HEK293 (cell line): ENCODE data around the gene EXOC2.
A peak's percentile ranks its signal among the peaks of the same experiment; 100 is the strongest.

ENCODE experiments used
- CTCF ChIA-PET: fragments of 350-600 bp; formaldehyde crosslinking; extraction: SDS; loops from one replicate; lab custom pipeline; 2021; ENCODE audit warnings: antibody characterized with exemption; lab: Yijun Ruan, JAX
- POLR2A ChIA-PET: fragments of 300-600 bp; formaldehyde crosslinking; extraction: SDS; loops from one replicate; lab custom pipeline; 2020; ENCODE audit warnings: antibody characterized with exemption, inconsistent platforms; lab: Yijun Ruan, JAX
- H3K27ac ChIP-seq: fragments of 200-500 bp; sonication (Bioruptor generic); 2 replicates; pipeline ENCODE4 v1.5.1; 2014; ENCODE audit warnings: low read depth, low read length, control low read depth, inconsistent platforms; ENCODE audit errors: extremely low read depth
- H3K36me3 ChIP-seq, 2 experiments: fragments of 200-500 bp in 1 of 2; sonication (Bioruptor generic) in 1 of 2; 1 replicate in 1 of 2; 2 replicates in 1 of 2; pipeline ENCODE4 v1.5.1; 2014 to 2017; ENCODE audit warnings: inconsistent platforms in 2 of 2, low read length in 2 of 2; ENCODE audit not compliant: control insufficient read depth in 2 of 2, insufficient read depth in 1 of 2
- H3K4me1 ChIP-seq: fragments of 200-500 bp; sonication (Bioruptor generic); 2 replicates; pipeline ENCODE4 v1.5.1; 2014; ENCODE audit warnings: mild to moderate bottlenecking, low read length, inconsistent platforms; ENCODE audit not compliant: control insufficient read depth, insufficient read depth
- H3K4me3 ChIP-seq: 2 replicates; pipeline ENCODE4 v1.5.1; 2011; ENCODE audit warnings: low read depth, mild to moderate bottlenecking, control low read depth, low read length, moderate library complexity
- H3K9me3 ChIP-seq: fragments of 200-500 bp; sonication (Bioruptor generic); 2 replicates; pipeline ENCODE4 v1.5.1; 2014; ENCODE audit warnings: low read depth, low read length, inconsistent platforms; ENCODE audit not compliant: control insufficient read depth, insufficient read depth
- GLIS1 ChIP-seq: fragments of 450-650 bp; formaldehyde crosslinking; IDR thresholded peaks from 2 replicates; pipeline ENCODE4 v1.5.1; 2016; ENCODE audit warnings: missing biosample characterization, missing genetic modification characterization
- KLF10 ChIP-seq: fragments of 450-650 bp; IDR thresholded peaks from 2 replicates; pipeline ENCODE4 v1.5.1; 2018; ENCODE audit warnings: missing biosample characterization, mild to moderate bottlenecking, missing genetic modification characterization
- PRDM6 ChIP-seq: fragments of 450-650 bp; formaldehyde crosslinking; IDR thresholded peaks from 2 replicates; pipeline ENCODE4 v1.5.1; 2017; ENCODE audit warnings: missing biosample characterization, missing genetic modification characterization
- SP2 ChIP-seq: fragments of 450-650 bp; formaldehyde crosslinking; IDR thresholded peaks from 2 replicates; pipeline ENCODE4 v1.5.1; 2016; ENCODE audit warnings: missing biosample characterization, missing genetic modification characterization
- ZNF132 ChIP-seq: fragments of 450-650 bp; formaldehyde crosslinking; IDR thresholded peaks from 2 replicates; pipeline ENCODE4 v1.5.1; 2017; ENCODE audit warnings: missing biosample characterization, missing genetic modification characterization, borderline replicate concordance
- ZNF157 ChIP-seq: fragments of 450-650 bp; formaldehyde crosslinking; IDR thresholded peaks from 2 replicates; pipeline ENCODE4 v1.5.1; 2016; ENCODE audit warnings: missing biosample characterization, missing genetic modification characterization
- ZNF239 ChIP-seq: fragments of 450-650 bp; formaldehyde crosslinking; IDR thresholded peaks from 2 replicates; pipeline ENCODE4 v1.5.1; 2016; ENCODE audit warnings: missing biosample characterization, missing genetic modification characterization
- ZNF335 ChIP-seq: fragments of 450-650 bp; formaldehyde crosslinking; conservative IDR thresholded peaks from 2 replicates; pipeline ENCODE4 v1.5.1; 2016; ENCODE audit warnings: missing biosample characterization, missing genetic modification characterization
- ZNF423 ChIP-seq: fragments of 450-650 bp; formaldehyde crosslinking; IDR thresholded peaks from 2 replicates; pipeline ENCODE4 v1.5.1; 2016; ENCODE audit warnings: missing biosample characterization, missing genetic modification characterization
- ZNF548 ChIP-seq: fragments of 450-650 bp; formaldehyde crosslinking; IDR thresholded peaks from 2 replicates; pipeline ENCODE4 v1.5.1; 2016; ENCODE audit warnings: missing biosample characterization, missing genetic modification characterization
- ZNF580 ChIP-seq: fragments of 450-650 bp; formaldehyde crosslinking; IDR thresholded peaks from 2 replicates; pipeline ENCODE4 v1.5.1; 2016; ENCODE audit warnings: missing biosample characterization, missing genetic modification characterization
- ZNF596 ChIP-seq: fragments of 450-650 bp; IDR thresholded peaks from 2 replicates; pipeline ENCODE4 v1.5.0; 2018; ENCODE audit warnings: missing biosample characterization, mild to moderate bottlenecking, missing genetic modification characterization, moderate library complexity
- ZNF624 ChIP-seq: fragments of 450-650 bp; formaldehyde crosslinking; IDR thresholded peaks from 2 replicates; pipeline ENCODE4 v1.5.1; 2017; ENCODE audit warnings: missing biosample characterization, missing genetic modification characterization
- ZNF660 ChIP-seq: fragments of 450-650 bp; IDR thresholded peaks from 2 replicates; pipeline ENCODE4 v1.5.1; 2018; ENCODE audit warnings: missing biosample characterization, mild to moderate bottlenecking, missing genetic modification characterization
- ZNF791 ChIP-seq: fragments of 450-650 bp; formaldehyde crosslinking; IDR thresholded peaks from 2 replicates; pipeline ENCODE4 v1.5.1; 2016; ENCODE audit warnings: missing biosample characterization, missing genetic modification characterization
- ZNF843 ChIP-seq: fragments of 450-650 bp; formaldehyde crosslinking; IDR thresholded peaks from 2 replicates; pipeline ENCODE4 v1.5.1; 2016; ENCODE audit warnings: missing biosample characterization, missing genetic modification characterization
- ZXDB ChIP-seq: fragments of 450-650 bp; formaldehyde crosslinking; IDR thresholded peaks from 2 replicates; pipeline ENCODE4 v1.5.1; 2016; ENCODE audit warnings: missing biosample characterization, missing genetic modification characterization
- TF ChIP-seq, protein P1 (sequence below): fragments of 450-650 bp; formaldehyde crosslinking; IDR thresholded peaks from 2 replicates; pipeline ENCODE4 v1.5.1; 2016; ENCODE audit warnings: missing biosample characterization, missing genetic modification characterization

The EXOC2 gene

DNA sequence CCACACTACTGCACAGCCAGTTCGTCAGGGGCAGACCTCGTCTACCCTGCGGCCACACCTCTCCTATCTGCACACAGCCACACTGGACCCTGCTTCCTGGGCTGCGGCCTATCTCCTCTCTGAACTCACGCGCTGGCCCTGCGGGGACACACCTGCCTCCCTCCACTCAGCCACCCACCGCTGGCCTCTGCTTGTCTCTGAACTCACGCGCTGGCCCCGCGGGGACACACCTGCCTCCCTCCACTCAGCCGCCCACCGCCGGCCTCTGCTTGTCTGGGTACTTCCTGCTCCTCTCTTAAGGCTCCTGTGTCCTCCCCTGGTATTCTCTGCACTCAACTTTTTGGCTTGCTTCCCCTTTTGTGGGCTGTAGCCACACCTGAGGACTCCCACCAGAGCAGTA lies 88.4 kb downstream of the EXOC2 start:
- ChIA-PET CTCF (interaction anchor here (1.0 to 1.6 kb wide), 2 partner anchors 11 to 31 kb away, joined by 3 to 13 read pairs; no protein-coding TSS in a partner anchor), POLR2A (no interaction called here)
- H3K36me3 ChIP-seq = peaks cover 0 to 11% of the 10 kb centered on the region in 2 experiments; a peak in 1 of 3 replicates
- H3K4me1 ChIP-seq = peaks cover 5% of the 10 kb centered on the region; the same call in 1 of the 2 replicates
- TF ChIP-seq ZNF580 (no peak), ZNF791 (no peak), ZNF132 (no peak), ZNF157 (no peak), GLIS1 (no peak), ZNF660 (tag by site-specific recombination) (no peak), SP2 (no peak), ZXDB (no peak)
- TF ChIP-seq, protein P1, sequence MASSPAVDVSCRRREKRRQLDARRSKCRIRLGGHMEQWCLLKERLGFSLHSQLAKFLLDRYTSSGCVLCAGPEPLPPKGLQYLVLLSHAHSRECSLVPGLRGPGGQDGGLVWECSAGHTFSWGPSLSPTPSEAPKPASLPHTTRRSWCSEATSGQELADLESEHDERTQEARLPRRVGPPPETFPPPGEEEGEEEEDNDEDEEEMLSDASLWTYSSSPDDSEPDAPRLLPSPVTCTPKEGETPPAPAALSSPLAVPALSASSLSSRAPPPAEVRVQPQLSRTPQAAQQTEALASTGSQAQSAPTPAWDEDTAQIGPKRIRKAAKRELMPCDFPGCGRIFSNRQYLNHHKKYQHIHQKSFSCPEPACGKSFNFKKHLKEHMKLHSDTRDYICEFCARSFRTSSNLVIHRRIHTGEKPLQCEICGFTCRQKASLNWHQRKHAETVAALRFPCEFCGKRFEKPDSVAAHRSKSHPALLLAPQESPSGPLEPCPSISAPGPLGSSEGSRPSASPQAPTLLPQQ = no peak
- no peaks in the 10 kb centered on the region for H3K9me3 ChIP-seq
- H3K27ac ChIP-seq = no peak overlapping the region
- no peak overlapping the region for H3K4me3 ChIP-seq

- CTCF ChIA-PET = interaction anchor here (0.7 to 1.6 kb wide), 3 partner anchors 10 to 33 kb away, joined by 3 to 13 read pairs (median 5); no protein-coding TSS in a partner anchor
- Histone ChIP-seq H3K36me3 (peaks cover 0 to 12% of the 10 kb centered on the region in 2 experiments; a peak in 1 of 3 replicates), H3K4me3 (no peak overlapping the region), H3K4me1 (peaks cover 5% of the 10 kb centered on the region; the same call in 1 of the 2 replicates), H3K9me3 (no peaks in the 10 kb centered on the region), H3K27ac (no peak overlapping the region)
- POLR2A ChIA-PET = no interaction called here
- TF ChIP-seq ZNF624 = no peak
These were observed 89.7 kb downstream of the EXOC2 start for GRCh38 chr6:603265-603664.

GRCh38 chr6:599576-600448 lies 93.1 kb downstream of the EXOC2 start:
- no peak overlapping the region for H3K4me3 ChIP-seq
- TF ChIP-seq ZNF843 (tag by site-specific recombination) (peak; percentile 40; the same call in 1 of the 2 replicates), KLF10 (tag by site-specific recombination) (no peak), PRDM6 (tag by site-specific recombination) (peak; percentile 91)
- ChIA-PET POLR2A (no interaction called here), CTCF (interaction anchor here (0.6 to 0.8 kb wide), 2 partner anchors 11 to 316 kb away, joined by 3 to 4 read pairs; no protein-coding TSS in a partner anchor)
- H3K4me1 ChIP-seq = peaks cover 5% of the 10 kb centered on the region; the same call in 1 of the 2 replicates
- H3K9me3 ChIP-seq = no peaks in the 10 kb centered on the region
- no peak overlapping the region for H3K27ac ChIP-seq
- H3K36me3 ChIP-seq = peaks cover 4 to 22% of the 10 kb centered on the region in 2 experiments; a peak in 2 of 3 replicates

DNA sequence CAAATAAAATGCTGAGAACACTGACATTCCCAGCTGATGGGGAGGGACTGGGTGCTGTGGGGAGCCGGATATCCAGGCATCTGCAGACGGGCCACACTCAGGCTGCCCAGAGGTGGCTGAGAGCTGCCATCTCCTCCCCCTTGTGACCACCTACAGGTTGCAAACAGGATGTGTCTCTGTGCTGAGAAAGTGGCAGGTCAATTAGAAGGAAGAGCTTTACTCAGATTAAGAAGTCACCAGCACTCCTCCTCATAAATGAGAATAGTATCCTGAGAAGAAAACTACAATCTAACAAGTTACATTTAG lies 99.1 kb downstream of the EXOC2 start:
- no peak overlapping the region for H3K27ac ChIP-seq

More for the DNA sequence above, 99.1 kb downstream of the EXOC2 start:
- CTCF ChIA-PET = interaction anchor here (0.6 to 5.7 kb wide), 39 partner anchors 10 to 843 kb away, joined by 3 to 49 read pairs (median 5); no protein-coding TSS in a partner anchor
- Histone ChIP-seq H3K4me1 (no peaks in the 10 kb centered on the region; the same call in 1 of the 2 replicates), H3K4me3 (no peak overlapping the region), H3K36me3 (peaks cover 14 to 50% of the 10 kb centered on the region in 2 experiments), H3K9me3 (no peaks in the 10 kb centered on the region)
- TF ChIP-seq ZNF335 (0 out of 2 replicates have a peak, but pooled peaks have one; percentile 23), ZNF548 (no peak), ZNF596 (tag by site-specific recombination) (no peak), ZNF423 (tag by site-specific recombination) (no peak), ZNF239 (tag by site-specific recombination) (no peak)
- POLR2A ChIA-PET = interaction anchor here (1.7 kb wide), 1 partner anchor 99 kb away, joined by 5 read pairs; no protein-coding TSS in a partner anchor
